DND-41 (cell line): ENCODE data around the gene PRRC2B.

Experiments
- EZH2 ChIP-seq: IDR thresholded peaks from 3 replicates; pipeline ENCODE4 v1.6.1; 2012; ENCODE audit warnings: borderline replicate concordance, low read depth, mild to moderate bottlenecking, moderate library complexity, low read length, inconsistent platforms; ENCODE audit not compliant: severe bottlenecking
- TF ChIP-seq, protein P1 (sequence below): IDR thresholded peaks from 2 replicates; pipeline ENCODE4 v1.5.1; 2012; ENCODE audit warnings: borderline replicate concordance, low read length, moderate library complexity, mild to moderate bottlenecking; ENCODE audit not compliant: poor library complexity, severe bottlenecking; ENCODE audit errors: extremely low read depth

DNA sequence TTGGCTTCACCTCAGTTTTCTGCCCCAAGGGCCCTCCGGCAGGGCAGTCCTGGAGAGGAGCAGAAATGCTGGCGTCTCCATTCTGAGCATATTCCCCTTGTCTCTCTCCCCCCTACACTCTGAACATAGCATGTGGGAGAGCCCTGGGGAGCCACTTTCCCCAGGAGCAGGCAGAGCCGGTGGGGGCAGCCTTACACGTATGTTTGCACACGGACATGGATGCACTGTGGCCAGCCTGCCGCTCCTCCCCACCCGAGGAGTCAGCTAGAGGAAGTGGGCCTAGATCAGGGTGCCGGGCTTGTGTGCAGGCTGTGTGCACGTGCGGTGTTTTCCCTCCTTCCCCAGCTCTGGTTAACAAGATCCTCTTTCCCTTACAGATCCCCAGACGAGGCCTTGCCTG, 83.5 kb downstream of the PRRC2B start:
- no peak for TF ChIP-seq EZH2
- TF ChIP-seq, protein P1, sequence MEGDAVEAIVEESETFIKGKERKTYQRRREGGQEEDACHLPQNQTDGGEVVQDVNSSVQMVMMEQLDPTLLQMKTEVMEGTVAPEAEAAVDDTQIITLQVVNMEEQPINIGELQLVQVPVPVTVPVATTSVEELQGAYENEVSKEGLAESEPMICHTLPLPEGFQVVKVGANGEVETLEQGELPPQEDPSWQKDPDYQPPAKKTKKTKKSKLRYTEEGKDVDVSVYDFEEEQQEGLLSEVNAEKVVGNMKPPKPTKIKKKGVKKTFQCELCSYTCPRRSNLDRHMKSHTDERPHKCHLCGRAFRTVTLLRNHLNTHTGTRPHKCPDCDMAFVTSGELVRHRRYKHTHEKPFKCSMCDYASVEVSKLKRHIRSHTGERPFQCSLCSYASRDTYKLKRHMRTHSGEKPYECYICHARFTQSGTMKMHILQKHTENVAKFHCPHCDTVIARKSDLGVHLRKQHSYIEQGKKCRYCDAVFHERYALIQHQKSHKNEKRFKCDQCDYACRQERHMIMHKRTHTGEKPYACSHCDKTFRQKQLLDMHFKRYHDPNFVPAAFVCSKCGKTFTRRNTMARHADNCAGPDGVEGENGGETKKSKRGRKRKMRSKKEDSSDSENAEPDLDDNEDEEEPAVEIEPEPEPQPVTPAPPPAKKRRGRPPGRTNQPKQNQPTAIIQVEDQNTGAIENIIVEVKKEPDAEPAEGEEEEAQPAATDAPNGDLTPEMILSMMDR: no peak
